GM20431 (cell line): ENCODE measurements around the gene DNAJB13.
"Not testable (repeated sequence)": the region's sequence is repeated elsewhere in the genome, so short reads cannot be mapped to it uniquely, and the experiment has no call there.

Source experiments
- in situ Hi-C: fragments of 300-500 bp; cut with MseI, MboI; formaldehyde crosslinking; loops from one replicate; pipeline ENCODE4 v1.15.0; 2020; ENCODE audit warnings: low sequenced_read_pairs; ENCODE audit not compliant: unreplicated experiment

DNAJB13 gene

DNA sequence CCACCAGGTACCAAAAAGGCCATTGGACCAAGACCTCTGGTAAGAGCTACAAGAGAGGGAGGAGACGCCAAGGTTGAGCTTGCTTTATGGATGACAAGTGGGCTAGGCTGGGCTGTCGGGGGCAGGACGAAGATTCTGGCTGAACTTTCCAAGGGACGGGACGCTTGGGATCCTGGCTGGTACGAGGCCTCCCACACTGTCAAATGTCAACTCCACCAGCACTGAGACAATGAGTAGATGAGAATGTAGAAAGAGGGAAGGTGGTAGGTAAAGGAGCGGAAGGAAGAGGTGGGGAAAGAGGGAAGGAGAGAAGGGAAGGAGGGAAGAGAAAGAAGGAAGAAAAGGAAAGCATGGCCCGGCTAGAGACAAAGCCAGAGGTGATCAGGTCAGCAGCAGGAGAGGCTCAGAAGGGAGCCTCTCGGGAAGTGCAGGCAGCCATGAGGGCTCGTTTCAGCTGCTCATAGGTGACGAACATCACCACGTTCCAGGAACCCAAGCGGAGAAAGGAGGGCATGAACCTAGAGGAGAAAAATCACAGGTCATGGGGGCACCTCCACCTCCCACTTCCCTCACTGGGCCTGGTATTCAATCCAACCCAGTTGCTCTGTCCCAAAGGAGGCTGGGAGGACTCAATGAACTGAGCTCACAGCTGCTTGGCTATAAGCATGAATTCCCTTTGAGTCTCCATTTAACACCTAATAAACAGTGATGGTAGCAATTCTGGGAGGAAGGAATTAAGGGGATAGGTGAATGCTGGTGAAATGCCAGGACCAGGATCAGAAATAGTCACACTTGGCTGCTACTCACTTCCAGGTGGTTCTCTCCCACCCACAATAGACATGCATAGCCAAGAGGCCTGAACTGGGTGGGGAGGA is 24.0 kb downstream of the DNAJB13 start:
- in situ Hi-C loops = no loop called here

DNA sequence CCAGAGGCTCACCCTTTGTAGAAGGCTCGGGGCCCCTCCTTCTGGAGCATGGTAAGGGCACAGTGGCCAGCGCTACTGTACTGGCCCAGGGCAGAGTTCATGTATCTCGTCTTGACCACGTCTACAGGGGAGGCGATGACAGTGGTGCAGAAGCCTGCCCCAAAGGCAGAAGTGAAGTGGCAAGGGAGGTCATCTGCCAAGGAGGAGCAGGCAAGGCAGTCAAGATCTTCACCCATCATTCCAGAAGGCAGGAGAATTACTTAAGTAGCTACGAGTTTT is 24.6 kb downstream of the DNAJB13 start:
- in situ Hi-C loops = no loop called here

DNA sequence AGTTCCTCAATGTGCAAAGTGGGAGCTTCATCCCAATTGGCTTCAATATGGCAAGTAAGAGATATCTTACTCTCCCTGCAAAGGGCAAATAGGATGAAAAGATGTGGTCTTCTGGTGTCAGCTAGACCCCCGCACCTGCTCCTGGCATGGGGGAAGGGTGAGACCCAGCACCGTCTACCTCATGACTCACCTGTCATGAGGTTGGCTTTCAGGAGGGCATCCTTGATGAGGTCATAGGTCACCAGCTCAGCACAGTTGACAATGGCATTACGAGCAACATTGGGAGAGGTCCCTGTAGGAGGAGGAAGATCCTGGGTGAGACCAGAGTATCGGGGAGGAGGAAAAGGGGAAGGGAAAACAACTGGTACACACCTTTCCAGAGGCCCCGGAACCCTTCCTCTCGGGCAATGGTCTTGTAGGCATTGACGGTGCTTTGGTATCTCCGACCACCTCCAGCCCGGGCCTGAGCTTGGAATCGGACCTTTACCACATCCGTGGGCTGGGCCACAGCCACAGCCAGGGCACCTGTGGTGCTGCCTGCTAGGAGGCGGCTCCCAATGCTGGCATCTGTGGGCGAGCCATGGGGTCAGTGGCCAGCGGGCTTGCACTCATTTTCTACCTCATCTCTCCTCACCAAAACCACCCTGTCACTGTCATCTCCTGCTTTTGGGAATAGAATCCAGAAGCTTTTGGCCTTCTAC is 25.8 kb downstream of the DNAJB13 start:
- in situ Hi-C loops = no loop called here

DNA sequence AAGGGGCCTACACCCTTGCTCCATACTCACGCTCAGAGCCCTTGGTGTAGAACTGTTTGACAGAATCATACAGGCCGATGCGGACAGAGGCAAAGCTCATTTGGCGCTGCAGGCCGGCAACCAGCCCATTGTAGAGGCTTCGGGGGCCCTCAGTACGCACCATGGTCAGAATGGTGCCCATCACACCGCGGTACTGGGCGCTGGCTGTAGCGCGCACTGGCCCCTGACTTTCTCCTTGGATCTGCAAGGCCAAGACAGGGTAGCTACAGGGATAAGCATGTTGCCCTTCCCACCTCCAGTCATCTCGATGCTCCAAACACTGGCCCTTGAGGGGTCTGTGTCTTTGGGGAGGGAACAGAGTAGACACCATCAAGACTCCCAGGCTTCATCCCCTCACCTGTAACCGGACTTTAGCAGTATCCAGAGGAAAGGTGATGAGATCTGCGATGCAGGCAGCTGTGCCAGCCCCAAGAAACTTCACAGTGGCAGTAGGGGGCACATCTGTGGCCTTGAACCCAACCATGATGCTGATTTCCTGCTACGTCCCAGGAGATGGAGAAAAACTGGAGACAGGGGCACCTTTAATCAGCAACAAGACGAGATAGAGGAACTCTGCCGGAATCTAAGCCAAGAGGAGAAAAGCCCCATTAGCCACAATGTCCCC is 27.2 kb downstream of the DNAJB13 start:
- in situ Hi-C loops = no loop called here

DNA sequence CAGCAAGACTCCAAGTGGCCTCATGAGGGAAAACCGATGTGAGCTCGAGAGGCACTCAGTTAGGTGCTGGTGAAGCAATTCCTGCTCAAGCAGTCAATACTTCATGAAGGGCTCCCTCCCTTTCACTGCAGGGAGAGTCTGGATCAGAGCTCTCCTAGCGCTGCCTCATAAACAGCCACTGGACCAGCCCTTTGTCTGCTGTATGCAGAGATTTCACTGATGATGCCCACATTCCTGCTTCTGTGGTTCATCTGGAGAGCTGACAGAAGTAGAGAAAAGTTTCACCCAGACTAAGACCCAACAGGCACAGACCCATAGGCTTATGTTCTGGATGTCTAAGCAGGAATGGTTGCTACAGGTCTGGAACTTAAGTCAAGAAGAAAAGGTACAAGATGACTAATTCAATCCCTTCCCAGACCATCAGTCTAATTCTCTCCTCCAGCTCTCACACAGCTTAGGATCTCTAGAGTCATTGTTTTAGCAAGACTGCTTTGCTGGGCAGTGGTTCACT is 27.8 kb downstream of the DNAJB13 start:
- in situ Hi-C loops = no loop called here

DNA sequence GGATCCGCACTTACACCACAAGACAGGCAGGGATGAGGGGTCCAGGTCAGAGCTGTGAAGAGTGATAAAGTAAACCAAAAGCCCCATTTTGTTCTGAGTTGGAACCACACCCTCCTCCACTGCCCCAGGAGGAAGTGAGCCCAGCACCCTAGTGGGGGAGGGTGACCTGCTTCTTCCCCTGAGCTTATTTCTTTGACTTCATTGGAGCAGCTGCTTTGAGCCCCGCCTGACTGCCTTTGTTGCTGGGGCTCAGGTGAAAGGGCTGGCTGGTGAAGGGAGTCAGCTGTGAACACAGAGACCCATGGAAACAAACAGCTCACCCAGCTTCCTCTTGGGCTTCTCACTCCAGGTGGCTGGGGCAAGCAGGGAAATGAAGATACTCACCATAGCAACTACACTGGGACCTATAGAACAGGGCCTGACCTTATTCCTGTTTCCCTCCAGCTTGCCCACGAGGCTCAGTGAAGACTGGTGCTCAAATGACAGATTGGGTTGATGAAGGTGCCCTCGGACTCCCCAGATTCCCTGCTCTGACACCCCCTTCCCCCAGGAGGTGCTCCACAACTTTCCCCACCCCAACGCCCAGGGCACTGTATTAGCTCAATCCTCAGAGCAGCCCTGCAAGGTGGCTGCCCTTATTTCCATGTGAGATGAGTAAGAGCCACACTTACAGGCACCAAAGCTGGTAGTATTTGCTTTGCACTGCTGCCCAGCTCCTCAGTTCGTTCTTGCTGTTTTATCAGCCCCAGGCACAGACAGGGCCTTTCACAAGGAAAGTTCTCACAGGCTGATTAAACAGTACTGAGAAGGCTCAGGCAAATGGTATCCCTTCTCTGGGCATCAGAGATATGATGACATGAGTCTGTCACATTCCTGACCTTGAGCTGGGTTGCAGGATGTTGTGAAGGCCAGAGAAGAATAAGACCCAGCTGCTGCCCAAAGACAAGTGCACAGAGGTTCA is 29.5 kb downstream of the DNAJB13 start:
- in situ Hi-C loops = no loop called here

DNA sequence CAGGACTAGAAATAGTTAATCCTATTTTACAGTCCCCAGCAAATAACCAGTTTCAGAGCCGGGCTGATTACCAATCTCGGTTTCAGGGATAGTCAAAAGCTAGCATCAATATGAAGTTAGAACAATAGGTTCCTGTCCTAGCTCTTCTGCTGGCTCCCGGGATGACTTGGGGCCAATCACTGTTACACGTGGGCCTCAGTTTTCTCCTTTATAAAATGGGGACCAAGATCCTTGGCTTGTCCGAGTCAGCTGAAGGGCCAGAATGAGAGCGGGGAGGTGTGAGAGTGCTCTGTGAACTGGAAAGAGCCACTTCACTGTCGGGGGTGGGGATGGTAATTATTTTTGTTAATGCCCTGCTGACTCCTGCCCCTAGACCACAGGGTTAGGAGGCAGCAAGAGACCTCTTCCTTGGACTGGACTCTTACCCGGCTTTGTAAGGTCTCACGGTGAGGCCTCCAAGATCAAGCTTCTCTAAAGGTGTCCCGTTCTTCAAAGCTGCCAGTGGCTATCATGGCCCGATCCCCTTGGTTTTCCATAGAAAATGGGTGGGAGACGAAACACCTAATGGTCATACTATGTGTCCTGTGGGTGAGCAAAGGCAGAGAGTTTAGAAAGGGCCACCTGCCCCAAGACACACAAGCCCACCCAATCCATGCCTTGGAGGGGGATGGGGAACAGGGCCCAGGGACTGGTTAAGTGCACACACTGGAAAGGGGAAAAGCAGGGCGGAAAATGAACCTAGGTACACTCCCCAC is 30.4 kb downstream of the DNAJB13 start:
- in situ Hi-C loops = no loop called here

DNA sequence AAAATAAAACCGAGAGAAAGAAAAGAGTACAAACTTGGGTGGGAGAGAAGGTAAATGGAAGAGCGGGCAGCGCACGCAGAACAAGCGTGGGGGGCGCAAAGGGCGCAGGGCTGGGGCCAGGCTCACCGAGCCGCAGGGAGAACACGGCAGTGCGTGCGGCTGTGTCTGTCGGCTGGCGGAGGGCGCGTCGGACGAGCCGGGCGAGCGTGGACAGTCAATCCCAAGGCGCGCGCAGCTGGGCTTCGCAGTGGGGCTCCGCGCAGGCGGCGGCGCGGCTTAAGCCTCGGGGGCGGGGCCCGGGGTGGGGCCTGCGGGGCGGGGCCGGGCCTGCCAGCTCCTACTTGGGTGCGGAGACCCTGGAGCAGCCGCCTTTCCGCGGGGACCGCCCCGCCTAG is 31.8 kb downstream of the DNAJB13 start, which contains the start of gene UCP2:
UCP2 (minus strand) TSS at position 249 of the 395 bp plus-strand sequence. CDS start 4,465 bp downstream, outside the sequence.
- in situ Hi-C loops = no loop called here

DNA sequence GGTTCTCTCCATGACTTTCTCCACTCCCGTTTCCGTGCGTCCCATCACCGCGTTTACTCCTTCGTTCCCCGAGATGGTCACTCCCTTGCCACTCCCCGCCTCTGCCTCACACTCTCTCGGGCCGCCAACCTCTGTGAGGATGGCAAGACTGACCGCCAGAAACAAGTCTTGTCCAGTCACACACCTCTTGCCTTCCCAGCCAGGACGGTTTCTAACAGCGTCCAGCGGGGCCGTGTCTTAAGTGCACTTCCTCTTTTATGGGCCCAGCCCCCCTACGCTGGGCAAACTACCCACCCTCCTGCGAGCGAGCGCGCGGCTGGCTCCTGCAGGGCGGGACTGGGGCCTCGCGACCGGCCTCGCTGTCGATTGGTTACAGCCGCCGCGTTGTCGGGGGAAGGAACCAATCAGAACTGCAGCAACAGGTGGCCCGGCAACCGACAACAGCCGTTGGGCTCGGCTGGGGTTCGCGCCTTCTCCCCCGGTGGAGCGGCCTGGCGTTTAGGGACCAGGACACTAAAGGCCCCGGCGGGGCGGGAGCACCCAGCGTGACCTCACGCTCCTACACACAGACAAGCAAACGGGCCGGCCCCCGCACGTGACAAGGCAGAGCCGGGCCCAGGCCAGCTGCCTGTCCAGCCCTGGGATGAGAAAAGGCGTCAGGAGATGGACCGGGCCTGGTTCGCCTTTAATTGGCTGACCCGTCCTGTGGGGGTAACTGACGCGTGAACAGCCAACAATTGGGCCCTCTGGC is 32.3 kb downstream of the DNAJB13 start:
- in situ Hi-C loops = no loop called here

DNA sequence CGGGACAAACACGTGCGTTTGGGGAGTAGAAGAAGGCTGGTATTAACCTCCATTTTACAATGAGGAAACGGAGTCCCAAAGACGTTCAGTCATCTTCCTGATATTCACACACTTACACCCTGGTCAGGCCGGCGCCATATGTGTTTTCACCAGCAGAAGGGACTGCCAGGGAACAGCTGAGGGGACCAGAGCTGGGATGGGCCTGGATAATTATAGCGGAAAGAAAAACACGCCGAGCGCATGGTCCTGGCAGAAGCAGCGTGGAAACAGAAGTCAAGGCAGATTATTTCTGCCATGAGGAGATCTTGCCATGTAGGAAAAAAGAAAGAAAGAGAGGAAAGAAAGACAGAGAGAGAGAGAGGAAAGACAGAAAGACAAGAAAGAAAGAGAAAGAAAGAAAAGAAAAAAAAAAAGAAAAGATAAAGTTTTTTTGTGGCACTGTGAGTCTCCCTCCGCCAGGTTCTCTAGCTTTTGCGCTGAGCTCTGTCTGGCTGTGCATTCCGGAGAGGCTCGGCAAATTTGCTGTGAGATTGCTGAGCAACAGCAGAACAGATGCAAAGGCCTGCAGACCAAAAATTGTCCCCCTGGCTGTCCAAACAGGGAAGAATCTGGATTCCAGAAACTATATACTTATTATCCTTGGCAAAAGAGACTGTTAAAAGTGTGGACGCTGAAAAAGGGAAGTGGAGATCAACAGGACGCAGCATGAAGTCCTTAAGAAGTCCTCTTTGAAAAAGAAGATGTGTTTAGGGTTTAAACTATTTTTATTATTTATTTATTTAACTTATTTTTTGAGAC is 33.1 kb downstream of the DNAJB13 start:
- in situ Hi-C loops = no loop called here

DNA sequence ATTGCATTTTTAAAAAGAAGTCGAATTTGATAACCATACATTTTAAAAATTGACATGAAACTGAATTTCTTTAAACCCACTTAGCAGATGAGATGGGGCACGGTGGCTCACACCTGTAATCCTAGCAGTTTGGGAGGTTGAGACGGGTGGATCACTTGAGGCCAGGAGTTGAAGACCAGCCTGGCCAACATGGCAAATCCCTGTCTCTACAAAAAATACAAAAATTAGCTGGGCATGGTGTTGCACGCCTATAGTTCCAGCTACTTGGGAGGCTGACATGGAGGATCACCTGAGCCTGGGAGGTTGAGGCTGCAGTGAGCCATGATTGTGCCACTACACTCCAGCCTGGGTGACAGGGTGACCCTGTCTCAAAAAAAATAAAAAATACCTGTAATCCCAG is 34.8 kb downstream of the DNAJB13 start:
- in situ Hi-C loops = not testable (repeated sequence)

DNA sequence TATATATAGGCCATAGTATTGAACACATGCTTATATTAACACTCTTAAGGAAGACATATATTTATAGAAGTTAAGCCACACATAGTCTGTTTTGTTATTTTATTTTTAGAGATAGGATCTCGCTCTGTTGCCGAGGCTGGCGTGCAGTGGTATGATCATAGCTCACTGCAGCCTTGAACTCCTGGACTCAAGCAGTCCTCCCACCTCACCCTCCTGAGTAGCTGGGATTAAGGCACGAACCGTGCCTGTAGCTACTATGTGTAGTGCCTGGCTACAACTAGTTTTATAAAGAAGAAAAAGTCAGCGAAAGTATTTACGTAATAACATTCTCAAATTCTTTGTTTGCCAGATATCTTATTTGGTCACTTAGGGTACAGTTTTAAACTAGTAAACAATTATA is 37.4 kb downstream of the DNAJB13 start:
- in situ Hi-C loops = no loop called here

DNA sequence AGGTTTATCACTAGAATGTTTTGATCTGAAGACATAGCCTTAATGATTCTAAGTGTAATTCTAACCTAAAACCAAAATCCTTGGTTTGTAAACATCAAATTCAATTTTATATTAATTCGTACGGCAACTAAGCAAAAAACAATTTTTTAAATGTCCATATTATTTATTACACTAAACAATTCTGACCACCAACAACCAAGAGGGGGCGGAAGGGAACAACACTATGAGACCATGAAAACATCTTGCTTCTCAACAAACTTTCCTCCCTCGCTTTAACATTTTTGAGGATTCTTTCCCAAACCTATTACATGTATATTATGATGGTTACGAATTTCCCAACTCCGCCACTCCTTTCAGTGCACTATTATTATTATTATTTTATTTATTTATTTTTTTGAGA is 38.3 kb downstream of the DNAJB13 start:
- in situ Hi-C loops = no loop called here

DNA sequence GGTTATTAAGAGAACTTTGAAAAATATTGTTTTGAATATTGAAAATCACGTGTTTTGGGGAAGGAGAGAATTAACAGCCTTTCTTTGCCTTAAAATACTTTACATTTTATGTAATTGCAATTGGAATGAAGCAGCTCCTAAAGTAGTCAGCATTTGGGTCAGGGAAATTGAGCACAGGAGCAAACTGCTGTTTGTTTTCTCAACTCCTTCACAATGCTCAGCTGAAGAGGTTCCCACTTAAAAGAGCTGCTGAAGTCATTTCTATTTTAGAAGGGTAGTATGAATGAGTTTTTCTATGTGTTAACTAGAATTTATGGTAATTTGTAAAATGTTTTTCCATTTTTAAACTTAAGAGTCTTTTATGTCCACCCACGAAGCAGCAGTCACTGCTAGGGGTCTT is 39.9 kb downstream of the DNAJB13 start:
- in situ Hi-C loops = no loop called here

DNA sequence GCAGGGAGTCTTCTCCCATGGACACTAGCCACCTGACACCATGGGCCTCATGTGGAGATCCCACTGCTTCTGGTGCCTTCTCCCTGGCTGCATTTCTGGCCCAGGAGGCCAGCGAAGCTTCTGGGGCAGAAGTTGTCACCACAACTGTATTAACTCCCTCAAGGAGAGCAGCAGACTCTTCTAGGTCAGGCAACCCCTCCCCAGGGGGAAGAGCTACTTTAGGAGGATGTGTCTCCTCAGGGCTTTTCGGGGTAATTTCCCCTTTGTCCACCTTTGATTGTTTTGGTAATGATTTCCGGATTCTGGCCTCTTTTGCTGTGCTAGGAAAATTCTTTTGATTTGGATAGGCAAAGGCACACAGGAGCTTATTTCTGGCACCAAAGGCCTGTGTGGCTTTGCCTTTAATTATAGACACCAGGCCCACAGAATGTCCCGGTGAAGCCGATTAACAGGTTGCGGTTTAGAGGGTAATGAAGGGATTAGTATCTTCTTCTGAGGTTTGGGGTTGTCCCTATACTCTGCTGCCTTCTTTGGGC is 40.7 kb downstream of the DNAJB13 start:
- in situ Hi-C loops = no loop called here

DNA sequence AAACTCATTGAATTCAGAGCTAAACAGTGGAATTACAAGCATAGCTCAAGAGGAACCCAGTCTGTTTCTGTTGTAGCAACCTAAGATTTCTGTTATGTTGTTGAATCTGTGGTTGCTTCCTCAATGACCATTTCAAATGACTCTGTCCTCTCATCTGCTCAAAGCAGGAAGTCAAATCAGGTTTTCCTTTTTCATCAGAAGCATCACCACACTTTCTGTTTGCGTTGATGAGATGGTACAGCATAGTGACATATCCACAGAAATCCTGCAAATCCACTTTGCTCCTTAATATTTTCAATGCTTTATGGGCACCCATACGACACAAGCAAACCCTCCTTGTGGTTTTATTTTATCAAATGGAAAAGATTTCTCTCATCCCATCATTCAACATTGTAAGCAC is 44.4 kb downstream of the DNAJB13 start:
- in situ Hi-C loops = no loop called here

DNA sequence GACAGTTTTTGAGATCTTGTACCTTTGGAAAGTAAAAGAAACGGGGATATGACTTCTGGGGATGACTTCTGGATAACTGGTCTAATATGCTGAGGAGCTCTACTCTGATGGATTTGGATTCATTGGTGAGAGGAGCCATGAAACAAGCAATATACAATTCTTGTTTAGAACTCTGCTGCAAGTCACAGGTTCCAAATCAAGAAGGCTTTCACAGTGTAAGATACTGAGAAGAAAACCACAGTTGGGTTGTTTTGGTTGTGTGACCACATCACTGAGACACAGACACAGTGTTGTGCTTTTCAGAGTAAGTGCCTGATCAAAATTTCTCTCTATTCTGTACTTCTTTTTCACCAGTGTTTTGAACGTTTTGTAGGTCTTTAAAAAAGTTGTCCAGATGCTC is 44.9 kb downstream of the DNAJB13 start:
- in situ Hi-C loops = no loop called here
